ENCODE data around the gene FKBP6. TPM values are rescaled to one million over a fixed set of nuclear protein-coding genes. Genes with fewer than 3 reads are reported as not detected.
"Not testable (repeated sequence)": the region's sequence is repeated elsewhere in the genome, so short reads cannot be mapped to it uniquely, and the experiment has no call there.

Gene FKBP6
- total and polyA plus RNA-seq, 2 of the 13 experiments (the other 11 are each of a cell fraction or from before 2014, with no cell fraction given): 0.07 to 0.20 TPM

DNA sequence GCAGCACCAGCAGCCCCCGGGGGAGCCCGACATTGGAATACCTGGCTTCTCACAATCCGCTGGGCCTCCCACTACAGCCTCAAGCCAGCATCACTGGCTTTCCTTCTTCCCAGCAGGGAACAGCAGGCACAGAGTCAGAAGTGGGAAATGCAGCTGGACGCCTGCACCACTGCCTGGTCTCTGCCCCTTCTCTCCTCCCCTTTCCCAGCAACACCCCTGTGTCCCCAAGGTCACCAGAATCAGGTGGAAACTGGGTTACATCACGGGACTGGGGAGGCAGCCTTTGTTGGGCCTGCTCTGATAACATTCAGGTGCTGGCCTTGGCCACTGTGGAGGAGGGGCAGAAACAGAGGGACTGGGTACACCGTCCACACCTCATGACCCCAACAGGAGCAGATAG lies 2.5 kb upstream of the FKBP6 start (continued):
- TF ChIP-seq MYC (CRISPR knock-in tag; IDR thresholded peaks at IDR 0.05; ENCODE audit: borderline replicate concordance) (peak; percentile 30; the same call in 1 of the 2 replicates), SOX6 (CRISPR knock-in tag; IDR thresholded peaks at IDR 0.05) (peak; percentile 93), ZNF292 (CRISPR knock-in tag; IDR thresholded peaks at IDR 0.05; ENCODE audit: borderline replicate concordance, low read depth) (peak; percentile 74; the same call in 1 of the 2 replicates), SALL2 (CRISPR knock-in tag; IDR thresholded peaks at IDR 0.05) (peak; percentile 31; the same call in 1 of the 2 replicates), NCOA2 (CRISPR knock-in tag; IDR thresholded peaks at IDR 0.05) (peak; percentile 87), DMAP1 (CRISPR knock-in tag; IDR thresholded peaks at IDR 0.05) (peak; percentile 52; the same call in 1 of the 2 replicates), LCORL (CRISPR knock-in tag; IDR thresholded peaks at IDR 0.05) (peak; percentile 65), SP5 (CRISPR knock-in tag; IDR thresholded peaks at IDR 0.05; ENCODE audit: borderline replicate concordance, low read depth) (peak; percentile 94), ZSCAN9 (CRISPR knock-in tag; IDR thresholded peaks at IDR 0.05; ENCODE audit: borderline replicate concordance) (peak; percentile 63; the same call in 1 of the 2 replicates), MED1 (CRISPR knock-in tag; IDR thresholded peaks at IDR 0.05) (peak; percentile 56; the same call in 1 of the 2 replicates), ZNF121 (CRISPR knock-in tag; IDR thresholded peaks at IDR 0.05) (peak; percentile 41; the same call in 1 of the 2 replicates), CCDC6 (CRISPR knock-in tag; IDR thresholded peaks at IDR 0.05) (0 out of 2 replicates have a peak, but pooled peaks have one; percentile 49), ZFP1 (CRISPR knock-in tag; IDR thresholded peaks at IDR 0.05) (peak; percentile 38; the same call in 1 of the 2 replicates)
- TF ChIP-seq SOX6, LCORL (IDR thresholded peaks at IDR 0.05): not testable (repeated sequence)
- TF ChIP-seq, protein P1, sequence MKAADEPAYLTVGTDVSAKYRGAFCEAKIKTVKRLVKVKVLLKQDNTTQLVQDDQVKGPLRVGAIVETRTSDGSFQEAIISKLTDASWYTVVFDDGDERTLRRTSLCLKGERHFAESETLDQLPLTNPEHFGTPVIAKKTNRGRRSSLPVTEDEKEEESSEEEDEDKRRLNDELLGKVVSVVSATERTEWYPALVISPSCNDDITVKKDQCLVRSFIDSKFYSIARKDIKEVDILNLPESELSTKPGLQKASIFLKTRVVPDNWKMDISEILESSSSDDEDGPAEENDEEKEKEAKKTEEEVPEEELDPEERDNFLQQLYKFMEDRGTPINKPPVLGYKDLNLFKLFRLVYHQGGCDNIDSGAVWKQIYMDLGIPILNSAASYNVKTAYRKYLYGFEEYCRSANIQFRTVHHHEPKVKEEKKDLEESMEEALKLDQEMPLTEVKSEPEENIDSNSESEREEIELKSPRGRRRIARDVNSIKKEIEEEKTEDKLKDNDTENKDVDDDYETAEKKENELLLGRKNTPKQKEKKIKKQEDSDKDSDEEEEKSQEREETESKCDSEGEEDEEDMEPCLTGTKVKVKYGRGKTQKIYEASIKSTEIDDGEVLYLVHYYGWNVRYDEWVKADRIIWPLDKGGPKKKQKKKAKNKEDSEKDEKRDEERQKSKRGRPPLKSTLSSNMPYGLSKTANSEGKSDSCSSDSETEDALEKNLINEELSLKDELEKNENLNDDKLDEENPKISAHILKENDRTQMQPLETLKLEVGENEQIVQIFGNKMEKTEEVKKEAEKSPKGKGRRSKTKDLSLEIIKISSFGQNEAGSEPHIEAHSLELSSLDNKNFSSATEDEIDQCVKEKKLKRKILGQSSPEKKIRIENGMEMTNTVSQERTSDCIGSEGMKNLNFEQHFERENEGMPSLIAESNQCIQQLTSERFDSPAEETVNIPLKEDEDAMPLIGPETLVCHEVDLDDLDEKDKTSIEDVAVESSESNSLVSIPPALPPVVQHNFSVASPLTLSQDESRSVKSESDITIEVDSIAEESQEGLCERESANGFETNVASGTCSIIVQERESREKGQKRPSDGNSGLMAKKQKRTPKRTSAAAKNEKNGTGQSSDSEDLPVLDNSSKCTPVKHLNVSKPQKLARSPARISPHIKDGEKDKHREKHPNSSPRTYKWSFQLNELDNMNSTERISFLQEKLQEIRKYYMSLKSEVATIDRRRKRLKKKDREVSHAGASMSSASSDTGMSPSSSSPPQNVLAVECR (CRISPR knock-in tag; IDR thresholded peaks at IDR 0.05; ENCODE audit: borderline replicate concordance): peak; percentile 46; the same call in 1 of the 2 replicates
- TF ChIP-seq, protein P2, sequence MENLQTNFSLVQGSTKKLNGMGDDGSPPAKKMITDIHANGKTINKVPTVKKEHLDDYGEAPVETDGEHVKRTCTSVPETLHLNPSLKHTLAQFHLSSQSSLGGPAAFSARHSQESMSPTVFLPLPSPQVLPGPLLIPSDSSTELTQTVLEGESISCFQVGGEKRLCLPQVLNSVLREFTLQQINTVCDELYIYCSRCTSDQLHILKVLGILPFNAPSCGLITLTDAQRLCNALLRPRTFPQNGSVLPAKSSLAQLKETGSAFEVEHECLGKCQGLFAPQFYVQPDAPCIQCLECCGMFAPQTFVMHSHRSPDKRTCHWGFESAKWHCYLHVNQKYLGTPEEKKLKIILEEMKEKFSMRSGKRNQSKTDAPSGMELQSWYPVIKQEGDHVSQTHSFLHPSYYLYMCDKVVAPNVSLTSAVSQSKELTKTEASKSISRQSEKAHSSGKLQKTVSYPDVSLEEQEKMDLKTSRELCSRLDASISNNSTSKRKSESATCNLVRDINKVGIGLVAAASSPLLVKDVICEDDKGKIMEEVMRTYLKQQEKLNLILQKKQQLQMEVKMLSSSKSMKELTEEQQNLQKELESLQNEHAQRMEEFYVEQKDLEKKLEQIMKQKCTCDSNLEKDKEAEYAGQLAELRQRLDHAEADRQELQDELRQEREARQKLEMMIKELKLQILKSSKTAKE (CRISPR knock-in tag; IDR thresholded peaks at IDR 0.05; ENCODE audit: borderline replicate concordance): peak; percentile 77; the same call in 1 of the 2 replicates
- TF ChIP-seq, protein P3, sequence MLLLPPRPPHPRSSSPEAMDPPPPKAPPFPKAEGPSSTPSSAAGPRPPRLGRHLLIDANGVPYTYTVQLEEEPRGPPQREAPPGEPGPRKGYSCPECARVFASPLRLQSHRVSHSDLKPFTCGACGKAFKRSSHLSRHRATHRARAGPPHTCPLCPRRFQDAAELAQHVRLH (CRISPR knock-in tag; IDR thresholded peaks at IDR 0.05; ENCODE audit: borderline replicate concordance, low read depth): peak; percentile 66; the same call in 1 of the 2 replicates
- TF ChIP-seq, protein P4, sequence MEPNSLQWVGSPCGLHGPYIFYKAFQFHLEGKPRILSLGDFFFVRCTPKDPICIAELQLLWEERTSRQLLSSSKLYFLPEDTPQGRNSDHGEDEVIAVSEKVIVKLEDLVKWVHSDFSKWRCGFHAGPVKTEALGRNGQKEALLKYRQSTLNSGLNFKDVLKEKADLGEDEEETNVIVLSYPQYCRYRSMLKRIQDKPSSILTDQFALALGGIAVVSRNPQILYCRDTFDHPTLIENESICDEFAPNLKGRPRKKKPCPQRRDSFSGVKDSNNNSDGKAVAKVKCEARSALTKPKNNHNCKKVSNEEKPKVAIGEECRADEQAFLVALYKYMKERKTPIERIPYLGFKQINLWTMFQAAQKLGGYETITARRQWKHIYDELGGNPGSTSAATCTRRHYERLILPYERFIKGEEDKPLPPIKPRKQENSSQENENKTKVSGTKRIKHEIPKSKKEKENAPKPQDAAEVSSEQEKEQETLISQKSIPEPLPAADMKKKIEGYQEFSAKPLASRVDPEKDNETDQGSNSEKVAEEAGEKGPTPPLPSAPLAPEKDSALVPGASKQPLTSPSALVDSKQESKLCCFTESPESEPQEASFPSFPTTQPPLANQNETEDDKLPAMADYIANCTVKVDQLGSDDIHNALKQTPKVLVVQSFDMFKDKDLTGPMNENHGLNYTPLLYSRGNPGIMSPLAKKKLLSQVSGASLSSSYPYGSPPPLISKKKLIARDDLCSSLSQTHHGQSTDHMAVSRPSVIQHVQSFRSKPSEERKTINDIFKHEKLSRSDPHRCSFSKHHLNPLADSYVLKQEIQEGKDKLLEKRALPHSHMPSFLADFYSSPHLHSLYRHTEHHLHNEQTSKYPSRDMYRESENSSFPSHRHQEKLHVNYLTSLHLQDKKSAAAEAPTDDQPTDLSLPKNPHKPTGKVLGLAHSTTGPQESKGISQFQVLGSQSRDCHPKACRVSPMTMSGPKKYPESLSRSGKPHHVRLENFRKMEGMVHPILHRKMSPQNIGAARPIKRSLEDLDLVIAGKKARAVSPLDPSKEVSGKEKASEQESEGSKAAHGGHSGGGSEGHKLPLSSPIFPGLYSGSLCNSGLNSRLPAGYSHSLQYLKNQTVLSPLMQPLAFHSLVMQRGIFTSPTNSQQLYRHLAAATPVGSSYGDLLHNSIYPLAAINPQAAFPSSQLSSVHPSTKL (CRISPR knock-in tag; IDR thresholded peaks at IDR 0.05): peak; percentile 89
- TF ChIP-seq, protein P5, sequence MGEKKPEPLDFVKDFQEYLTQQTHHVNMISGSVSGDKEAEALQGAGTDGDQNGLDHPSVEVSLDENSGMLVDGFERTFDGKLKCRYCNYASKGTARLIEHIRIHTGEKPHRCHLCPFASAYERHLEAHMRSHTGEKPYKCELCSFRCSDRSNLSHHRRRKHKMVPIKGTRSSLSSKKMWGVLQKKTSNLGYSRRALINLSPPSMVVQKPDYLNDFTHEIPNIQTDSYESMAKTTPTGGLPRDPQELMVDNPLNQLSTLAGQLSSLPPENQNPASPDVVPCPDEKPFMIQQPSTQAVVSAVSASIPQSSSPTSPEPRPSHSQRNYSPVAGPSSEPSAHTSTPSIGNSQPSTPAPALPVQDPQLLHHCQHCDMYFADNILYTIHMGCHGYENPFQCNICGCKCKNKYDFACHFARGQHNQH (CRISPR knock-in tag; IDR thresholded peaks at IDR 0.05): peak; percentile 67; the same call in 1 of the 2 replicates

Measured in HepG2 (cell line).